ENCODE measurements around the gene MLXIP.
"Not testable (repeated sequence)": the region's sequence is repeated elsewhere in the genome, so short reads cannot be mapped to it uniquely, and the experiment has no call there.

MLXIP gene

GRCh38 chr12:122078141-122079032 is at the start of gene MLXIP:
TSS of gene MLXIP (plus strand) at chr12:122078756. CDS start at chr12:122078854, 98 bp downstream.
- peak; percentile 97 for DNase-seq

DNA sequence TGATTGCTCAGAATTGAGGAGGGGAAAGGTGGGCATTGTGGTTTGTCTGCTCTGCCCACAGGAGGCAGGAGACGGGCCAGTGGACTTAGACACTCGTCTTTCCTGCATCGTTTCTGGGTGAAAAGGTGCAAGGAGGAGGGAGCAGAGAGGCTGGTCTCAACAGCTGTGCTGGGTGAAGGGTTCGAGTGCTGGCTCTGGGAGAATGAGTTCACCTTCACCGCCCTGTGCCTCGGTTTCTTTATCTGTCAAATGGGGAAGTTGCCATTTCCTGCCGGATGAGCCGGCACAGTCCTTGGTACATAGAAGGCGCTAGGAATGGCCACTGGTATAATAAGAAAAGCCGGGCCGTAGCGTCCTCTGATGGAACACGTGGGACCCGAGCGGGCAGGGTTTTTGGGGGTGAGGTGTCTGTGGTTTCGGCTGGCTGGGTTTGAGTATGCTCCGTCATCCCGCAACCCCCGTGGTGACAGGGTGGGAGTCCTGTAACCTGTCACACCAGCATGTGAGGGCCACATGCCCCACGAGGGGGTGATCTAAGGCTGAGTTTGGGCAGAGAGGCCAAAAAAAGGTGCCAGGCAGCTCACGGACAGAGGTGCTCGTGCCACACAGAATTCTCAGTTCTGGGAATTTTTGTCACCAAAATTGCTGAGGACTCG is 49.5 kb upstream of the MLXIP start:
- no peak for DNase-seq

DNA sequence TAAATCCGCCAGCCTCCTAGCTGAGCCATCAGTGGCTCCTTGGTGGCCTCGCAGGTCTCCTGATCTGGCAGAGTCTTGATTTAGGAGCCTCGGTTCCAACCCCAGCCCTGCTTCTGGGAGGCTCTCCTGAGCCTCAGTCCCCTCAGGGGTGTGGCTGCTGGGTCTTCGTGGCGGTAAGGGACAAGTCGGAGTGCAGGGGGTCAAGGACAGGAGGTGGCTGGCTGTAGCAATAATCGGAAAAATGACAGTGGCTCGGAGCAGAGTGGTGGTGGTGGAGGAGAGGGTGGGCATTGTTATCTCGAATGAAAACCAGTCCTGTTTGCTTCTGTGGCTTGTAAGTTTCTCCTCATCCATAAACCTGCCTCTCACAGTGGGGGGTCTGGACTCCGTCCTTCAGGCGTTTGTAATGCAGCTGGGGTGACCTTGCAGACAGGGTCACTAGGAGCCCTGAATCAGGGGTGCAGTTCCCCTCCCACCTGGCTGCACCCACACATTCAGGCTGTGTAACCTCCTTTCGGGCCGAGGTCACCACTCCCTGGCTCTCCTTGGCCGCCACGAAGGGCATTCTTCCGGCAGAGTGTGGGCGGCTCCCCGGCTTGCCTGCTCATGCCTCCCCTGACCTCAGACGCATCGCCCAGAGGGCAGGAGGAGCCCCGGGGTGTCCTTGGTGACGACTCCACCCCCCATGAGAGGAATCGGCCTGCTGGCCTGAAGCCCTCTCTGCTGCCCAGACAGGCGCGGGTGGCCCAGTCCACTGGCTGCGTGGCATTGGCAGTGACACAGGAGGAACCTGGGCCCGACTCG is 48.7 kb upstream of the MLXIP start:
- DNase-seq = no peak

GRCh38 chr12:122030424-122031035 is 48.0 kb upstream of the MLXIP start:
- peak; percentile 50 for DNase-seq

- DNase-seq = peak; percentile 73
These were observed 47.0 kb upstream of the MLXIP start for GRCh38 chr12:122031342-122032216.

GRCh38 chr12:122032580-122032979 is 46.0 kb upstream of the MLXIP start:
- DNase-seq = no peak

DNA sequence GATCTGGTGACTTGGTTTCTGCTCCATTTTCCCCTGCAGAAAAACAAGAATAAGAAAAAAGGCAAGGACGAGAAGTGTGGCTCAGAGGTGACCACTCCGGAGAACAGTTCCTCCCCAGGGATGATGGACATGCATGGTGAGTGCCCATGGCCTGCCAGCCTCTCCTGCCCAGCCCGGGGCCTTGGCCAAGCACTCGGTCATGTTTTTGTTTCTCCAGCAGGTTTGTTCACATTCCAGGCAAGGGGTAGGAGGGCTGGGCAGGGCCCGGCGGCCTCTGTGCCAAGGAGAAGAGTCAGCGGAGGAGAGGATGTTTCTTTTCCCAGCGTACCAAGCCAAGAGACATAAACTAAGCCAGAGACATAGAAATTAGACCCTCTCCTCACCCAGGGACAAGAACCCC is 43.3 kb upstream of the MLXIP start:
- no peak for DNase-seq

GRCh38 chr12:122036153-122036552 is 42.4 kb upstream of the MLXIP start:
- DNase-seq = no peak

DNA sequence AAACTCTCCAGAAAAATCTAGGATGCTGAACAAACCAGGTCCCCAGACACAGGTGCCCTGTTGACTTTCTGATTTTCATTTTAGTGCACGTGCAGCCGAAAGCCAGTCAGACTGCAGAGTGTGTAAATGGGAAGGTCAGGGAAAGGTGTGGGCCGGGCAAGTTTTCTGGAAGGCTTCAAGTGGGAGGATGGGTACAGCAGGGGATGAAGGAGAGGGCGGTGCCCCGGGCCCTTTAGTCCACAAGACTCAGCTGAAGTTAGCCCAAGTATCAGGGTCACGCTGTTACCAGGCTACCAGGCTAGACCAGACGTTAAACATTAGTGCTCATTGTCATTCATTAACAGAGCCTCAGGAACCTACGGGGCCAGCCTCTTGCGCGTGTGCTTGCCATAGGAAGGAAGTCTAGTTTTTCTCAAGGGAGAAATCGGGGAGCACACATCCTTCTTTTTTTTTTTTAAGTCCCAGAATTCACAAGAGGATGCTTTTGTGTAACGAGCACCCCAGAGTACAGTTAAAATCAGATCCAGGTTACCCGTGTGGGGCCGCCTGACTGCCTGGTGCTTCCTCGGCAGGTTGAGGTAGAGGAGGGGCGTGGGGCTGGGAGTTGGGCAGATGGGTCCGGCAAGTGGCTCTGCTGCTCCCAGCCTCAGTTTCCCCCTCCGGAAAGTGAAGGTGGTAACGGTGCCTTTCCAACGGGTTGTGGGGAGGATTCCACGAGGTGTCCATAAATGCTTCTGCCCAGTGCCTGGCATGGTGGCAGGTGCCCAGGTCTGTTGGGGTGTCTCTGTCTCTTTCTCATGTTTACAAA is 37.8 kb upstream of the MLXIP start:
- DNase-seq = no peak

GRCh38 chr12:122041458-122041857 is 37.1 kb upstream of the MLXIP start:
- not testable (repeated sequence) for DNase-seq

DNA sequence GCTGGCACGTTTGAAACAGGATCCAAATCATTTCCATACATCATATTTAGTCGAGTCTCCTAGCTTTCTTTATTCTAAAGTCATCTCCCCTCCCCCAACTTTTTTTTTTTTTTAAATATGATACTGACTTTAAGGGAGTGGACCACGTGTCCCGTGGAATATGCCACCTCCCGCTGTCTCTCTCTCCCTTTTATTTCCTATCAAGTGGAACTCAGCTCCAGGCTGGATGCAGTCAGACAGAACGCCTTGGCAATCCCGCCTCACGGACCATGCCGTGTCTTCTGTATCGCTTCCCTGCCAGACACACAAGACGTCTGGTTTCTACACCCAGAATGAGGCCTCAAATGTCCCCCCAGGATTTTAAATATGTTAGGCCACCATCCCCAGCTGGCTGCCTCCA is 35.6 kb upstream of the MLXIP start:
- DNase-seq = no peak

- no peak for DNase-seq
These were observed 35.1 kb upstream of the MLXIP start for GRCh38 chr12:122043476-122043875.

- DNase-seq = no peak
These were observed 33.3 kb upstream of the MLXIP start for GRCh38 chr12:122045262-122045661.

DNA sequence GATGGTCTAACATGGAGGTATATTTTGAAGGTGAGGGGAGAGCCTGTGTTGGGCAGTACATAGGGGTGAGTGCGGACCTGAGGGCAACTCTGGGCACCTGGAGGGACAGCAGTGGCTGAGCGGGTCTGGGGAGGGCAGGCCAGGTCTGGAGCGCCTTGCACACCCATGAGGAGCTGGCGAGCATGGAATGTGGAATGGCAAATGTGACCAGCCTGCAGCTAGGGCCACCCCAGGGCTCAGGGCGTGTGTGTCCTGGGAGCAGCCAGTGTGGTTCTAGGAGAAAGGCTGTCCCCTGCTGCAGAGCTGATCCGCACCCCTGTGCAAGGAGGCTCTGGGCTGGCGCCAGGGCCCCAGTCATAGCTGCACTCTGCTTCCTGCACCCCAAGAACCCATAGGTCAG is 32.4 kb upstream of the MLXIP start:
- DNase-seq = no peak

GRCh38 chr12:122048151-122048550 is 30.4 kb upstream of the MLXIP start:
- no peak for DNase-seq

DNA sequence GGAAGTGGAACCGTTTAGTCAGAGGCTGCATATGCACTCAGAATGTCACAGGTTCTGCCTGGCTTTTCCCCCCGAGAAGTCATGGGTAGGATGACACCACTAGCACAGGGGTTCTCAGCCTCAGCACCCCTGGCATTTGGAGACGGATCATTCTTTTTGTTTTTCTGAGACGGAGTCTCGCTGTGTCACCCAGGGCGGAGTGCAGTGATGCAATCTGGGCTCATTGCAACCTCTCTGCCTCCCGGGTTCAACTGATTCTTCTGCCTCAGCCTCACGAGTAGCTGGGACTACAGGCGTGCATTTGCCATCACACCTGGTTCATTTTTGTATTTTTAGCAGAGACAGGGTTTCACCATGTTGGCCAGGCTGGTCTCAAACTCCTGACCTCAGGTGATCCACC is 28.7 kb upstream of the MLXIP start:
- no peak for DNase-seq

GRCh38 chr12:122050706-122051105 is 27.9 kb upstream of the MLXIP start:
- no peak for DNase-seq

DNA sequence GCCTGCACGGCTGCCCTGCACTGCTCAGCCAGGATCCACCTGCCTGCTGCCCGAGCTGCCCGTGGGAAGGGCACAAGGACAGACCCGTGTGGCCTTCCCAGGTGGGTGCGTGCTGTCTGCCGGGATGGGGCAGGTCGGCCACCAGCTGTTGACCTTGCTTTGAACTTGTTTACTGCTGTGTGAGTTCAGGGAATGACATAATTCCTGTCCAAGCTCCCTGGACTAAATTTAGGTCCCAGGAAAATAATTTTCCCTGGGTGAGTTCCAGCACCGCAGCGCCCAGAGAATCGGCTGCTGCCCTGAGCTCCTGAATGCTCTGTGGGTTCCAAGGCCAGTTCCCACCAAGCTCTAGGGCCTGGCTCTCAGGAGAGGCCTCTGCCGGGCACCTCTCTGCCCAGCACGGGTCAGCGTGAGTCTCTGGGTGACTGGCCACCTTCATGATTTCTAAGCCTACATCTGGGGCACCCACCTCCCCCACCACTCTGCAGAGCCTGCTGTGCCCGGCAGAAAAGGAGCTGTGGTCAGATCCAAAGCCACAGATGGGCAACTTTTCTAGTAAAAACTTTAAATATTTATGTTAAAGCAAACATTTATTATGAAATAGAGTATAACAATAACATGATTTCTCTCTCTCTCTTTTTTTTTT is 27.2 kb upstream of the MLXIP start:
- DNase-seq = no peak

DNA sequence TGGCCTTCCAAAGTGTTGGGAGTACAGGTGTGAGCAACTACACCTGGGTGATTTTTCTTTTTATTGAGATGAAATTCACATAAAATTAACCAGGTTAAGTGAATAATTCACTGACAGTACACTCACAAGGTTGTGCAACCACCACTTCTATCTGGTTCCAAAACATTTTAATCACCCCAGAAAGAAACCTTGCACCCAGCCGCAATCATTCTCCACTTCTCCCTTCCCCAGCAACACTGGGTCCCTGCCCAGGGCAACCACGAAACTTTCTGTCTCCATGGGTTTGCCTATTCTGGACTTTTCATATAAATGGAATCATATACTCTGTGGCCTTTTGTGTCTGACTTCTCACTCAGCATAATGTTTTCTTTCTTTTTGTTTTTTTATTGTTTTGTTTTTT is 26.3 kb upstream of the MLXIP start:
- DNase-seq = no peak

GRCh38 chr12:122054842-122055520 is 23.6 kb upstream of the MLXIP start:
- no peak for DNase-seq
